GM13977 (cell line): ENCODE measurements around the gene STIM1.

Source experiments
- DNase-seq: peaks from one replicate; pipeline ENCODE4 v3.0.0; 2012; ENCODE audit warnings: low spot score
- CTCF ChIP-seq: IDR thresholded peaks from 2 replicates; pipeline ENCODE4 v1.5.1; 2012; ENCODE audit warnings: mild to moderate bottlenecking, control low read depth; ENCODE audit not compliant: insufficient read depth; ENCODE audit errors: extremely low read depth, missing control alignments
- in situ Hi-C: fragments of 300-500 bp; cut with MboI; formaldehyde crosslinking; loops from one replicate; pipeline ENCODE4 v1.12.0; 2022; ENCODE audit warnings: low sequenced_read_pairs, low pct_unique_long_range_greater_than_20kb, mixed read lengths, inconsistent platforms; ENCODE audit not compliant: unreplicated experiment

Gene STIM1

GRCh38 chr11:3964935-3965604 is 109.6 kb downstream of the STIM1 start:
- DNase-seq: no peak
- TF ChIP-seq CTCF: no peak

GRCh38 chr11:3967695-3968094 is 112.2 kb downstream of the STIM1 start:
- in situ Hi-C loops: loop anchor here (10.0 kb wide), 1 partner anchor 113 kb away; the partner anchor contains the start of gene STIM1
- DNase-seq: no peak

More at GRCh38 chr11:3964935-3965604, 109.6 kb downstream of the STIM1 start:
- in situ Hi-C loops: loop anchor here (10.0 kb wide), 1 partner anchor 110 kb away; the partner anchor contains the start of gene STIM1

GRCh38 chr11:3969200-3969599 is 113.7 kb downstream of the STIM1 start:
- in situ Hi-C loops: loop anchor here (10.0 kb wide), 1 partner anchor 114 kb away; the partner anchor contains the start of gene STIM1
- no peak for DNase-seq
- TF ChIP-seq CTCF: no peak

More at GRCh38 chr11:3967695-3968094, 112.2 kb downstream of the STIM1 start:
- TF ChIP-seq CTCF: no peak

GRCh38 chr11:3969613-3970012 is 114.1 kb downstream of the STIM1 start:
- DNase-seq: no peak
- no peak for TF ChIP-seq CTCF
- in situ Hi-C loops: loop anchor here (10.0 kb wide), 1 partner anchor 115 kb away; the partner anchor contains the start of gene STIM1

- no peak for TF ChIP-seq CTCF
- no peak for DNase-seq
- in situ Hi-C loops: no loop called here
Measured at GRCh38 chr11:3970108-3970507, 114.6 kb downstream of the STIM1 start.

- no peak for DNase-seq
- in situ Hi-C loops: no loop called here
Measured at GRCh38 chr11:3971756-3972404, 116.4 kb downstream of the STIM1 start.

More at GRCh38 chr11:3971756-3972404, 116.4 kb downstream of the STIM1 start:
- peak; percentile 4 for TF ChIP-seq CTCF
